ENCODE results near the gene MMP15.
A peak's percentile ranks its signal among the peaks of the same experiment; 100 is the strongest.

MMP15 gene

DNA sequence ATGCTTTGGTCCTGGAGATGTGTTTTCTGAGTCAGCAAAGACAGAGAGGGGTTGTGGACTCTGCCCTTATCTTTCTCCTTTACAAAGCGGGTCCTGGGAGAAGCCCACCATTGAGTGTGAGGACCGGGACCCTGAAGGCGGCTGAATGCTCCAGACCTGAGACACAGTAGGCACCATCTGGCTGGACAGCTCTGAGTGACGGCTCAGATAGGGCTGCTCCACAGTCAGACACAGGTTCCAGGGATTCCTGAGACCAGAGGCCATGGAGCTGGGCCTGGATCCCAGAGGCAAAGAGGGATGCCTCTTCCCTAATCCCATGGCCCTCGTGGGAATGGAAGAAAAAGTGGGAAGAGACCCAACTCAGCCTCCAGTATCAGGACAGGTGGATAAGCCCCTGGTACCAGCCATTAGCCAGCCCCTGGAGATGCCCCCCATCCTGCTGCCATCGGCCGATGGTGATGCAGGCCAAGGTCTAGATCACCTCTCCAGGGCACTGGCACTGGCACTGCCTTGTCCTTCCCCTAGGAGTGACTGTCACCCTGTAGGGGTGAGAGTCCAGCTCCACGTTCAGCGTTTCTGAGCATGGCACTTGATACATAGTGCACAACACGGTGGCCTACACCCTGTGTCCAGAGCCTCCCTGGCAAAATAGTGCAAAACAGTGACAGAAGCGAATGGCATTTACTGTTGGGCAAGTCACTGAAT is 4.7 kb downstream of the MMP15 start:
- H3K27me3 ChIP-seq (ENCODE audit: control insufficient read depth in 1 of 2, insufficient read depth in 1 of 2, low read length in 2 of 2): peaks cover 19 to 50% of the 10 kb centered on the region in 2 experiments
- no peak overlapping the region for H2AFZ ChIP-seq (ENCODE audit: low read depth, low read length)
- peak overlapping the region in 1 of 2 experiments; percentile 59 for H2BK12ac ChIP-seq (ENCODE audit: low read length in 2 of 2)
- H2BK5ac ChIP-seq (ENCODE audit: low read depth, low read length, poor library complexity, severe bottlenecking): no peak overlapping the region
- H2BK15ac ChIP-seq (ENCODE audit: low read depth, poor library complexity, severe bottlenecking): no peak overlapping the region
- no peak overlapping the region for H3K27ac ChIP-seq (ENCODE audit: low read length, poor library complexity, severe bottlenecking)
- peaks cover 0 to 11% of the 10 kb centered on the region in 2 experiments for H3K36me3 ChIP-seq (ENCODE audit: control insufficient read depth in 1 of 2, insufficient read depth in 2 of 2, low read depth in 1 of 2, low read length in 2 of 2)
- no peak overlapping the region for H3K14ac ChIP-seq (ENCODE audit: low read length in 2 of 2)
- H3K4me1 ChIP-seq (ENCODE audit: control insufficient read depth, insufficient read depth, low read depth, low read length): peaks cover 40% of the 10 kb centered on the region
- H3K4me3 ChIP-seq (ENCODE audit: insufficient read depth in 1 of 2, low read depth in 1 of 2, low read length in 2 of 2): no peak overlapping the region
- peaks cover 13% of the 10 kb centered on the region for H3K79me1 ChIP-seq (replicated peaks; ENCODE audit: low read length, poor library complexity, severe bottlenecking)
- no peak overlapping the region for H2BK120ac ChIP-seq (ENCODE audit: low read depth, low read length)
- H3K4me2 ChIP-seq (ENCODE audit: low read length, poor library complexity, severe bottlenecking): no peak overlapping the region
- no peak overlapping the region for H3K4ac ChIP-seq (ENCODE audit: low read depth in 1 of 2, low read length in 2 of 2)
- H3K9ac ChIP-seq (ENCODE audit: low read length): no peak overlapping the region
- H4K8ac ChIP-seq (ENCODE audit: low read length): no peak overlapping the region
- no peak overlapping the region for H3K18ac ChIP-seq (ENCODE audit: low read depth in 1 of 2, low read length in 2 of 2)
- H3K23ac ChIP-seq (ENCODE audit: low read length in 2 of 2): no peak overlapping the region
- no peak for DNase-seq
- WGBS: 87% methylated on average over 11 of the region's 11 CpGs
- no peaks in the 10 kb centered on the region for H3K9me3 ChIP-seq (ENCODE audit: control insufficient read depth, low read length)
- H2AK5ac ChIP-seq (ENCODE audit: low read length, severe bottlenecking): no peak overlapping the region
- H4K91ac ChIP-seq (ENCODE audit: low read length): no peak overlapping the region

- Histone ChIP-seq H4K91ac (ENCODE audit: low read length) (no peak overlapping the region), H3K9me3 (ENCODE audit: control insufficient read depth, low read length) (no peaks in the 10 kb centered on the region), H3K23ac (ENCODE audit: low read length in 2 of 2) (no peak overlapping the region), H3K14ac (ENCODE audit: low read length in 2 of 2) (no peak overlapping the region), H2BK5ac (ENCODE audit: low read depth, low read length, poor library complexity, severe bottlenecking) (no peak overlapping the region), H3K27ac (ENCODE audit: low read length, poor library complexity, severe bottlenecking) (no peak overlapping the region), H4K8ac (ENCODE audit: low read length) (no peak overlapping the region), H2BK15ac (ENCODE audit: low read depth, poor library complexity, severe bottlenecking) (peak overlapping the region; percentile 36), H3K4me3 (ENCODE audit: insufficient read depth in 1 of 2, low read depth in 1 of 2, low read length in 2 of 2) (no peak overlapping the region), H3K4ac (ENCODE audit: low read depth in 1 of 2, low read length in 2 of 2) (no peak overlapping the region), H2BK120ac (ENCODE audit: low read depth, low read length) (no peak overlapping the region), H3K27me3 (ENCODE audit: control insufficient read depth in 1 of 2, insufficient read depth in 1 of 2, low read length in 2 of 2) (peaks cover 19 to 55% of the 10 kb centered on the region in 2 experiments), H3K79me1 (replicated peaks; ENCODE audit: low read length, poor library complexity, severe bottlenecking) (peaks cover 13% of the 10 kb centered on the region), H2AFZ (ENCODE audit: low read depth, low read length) (no peak overlapping the region), H3K4me2 (ENCODE audit: low read length, poor library complexity, severe bottlenecking) (no peak overlapping the region), H2AK5ac (ENCODE audit: low read length, severe bottlenecking) (no peak overlapping the region), H3K36me3 (ENCODE audit: control insufficient read depth in 1 of 2, insufficient read depth in 2 of 2, low read depth in 1 of 2, low read length in 2 of 2) (peaks cover 0 to 11% of the 10 kb centered on the region in 2 experiments), H2BK12ac (ENCODE audit: low read length in 2 of 2) (no peak overlapping the region), H3K9ac (ENCODE audit: low read length) (no peak overlapping the region), H3K18ac (ENCODE audit: low read depth in 1 of 2, low read length in 2 of 2) (no peak overlapping the region), H3K4me1 (ENCODE audit: control insufficient read depth, insufficient read depth, low read depth, low read length) (peaks cover 36% of the 10 kb centered on the region)
- 85% methylated on average over 12 of the region's 14 CpGs for whole genome bisulfite sequencing
- no peak for DNase-seq
Observed at GRCh38 chr16:58031016-58031800, 5.7 kb downstream of the MMP15 start.

DNA sequence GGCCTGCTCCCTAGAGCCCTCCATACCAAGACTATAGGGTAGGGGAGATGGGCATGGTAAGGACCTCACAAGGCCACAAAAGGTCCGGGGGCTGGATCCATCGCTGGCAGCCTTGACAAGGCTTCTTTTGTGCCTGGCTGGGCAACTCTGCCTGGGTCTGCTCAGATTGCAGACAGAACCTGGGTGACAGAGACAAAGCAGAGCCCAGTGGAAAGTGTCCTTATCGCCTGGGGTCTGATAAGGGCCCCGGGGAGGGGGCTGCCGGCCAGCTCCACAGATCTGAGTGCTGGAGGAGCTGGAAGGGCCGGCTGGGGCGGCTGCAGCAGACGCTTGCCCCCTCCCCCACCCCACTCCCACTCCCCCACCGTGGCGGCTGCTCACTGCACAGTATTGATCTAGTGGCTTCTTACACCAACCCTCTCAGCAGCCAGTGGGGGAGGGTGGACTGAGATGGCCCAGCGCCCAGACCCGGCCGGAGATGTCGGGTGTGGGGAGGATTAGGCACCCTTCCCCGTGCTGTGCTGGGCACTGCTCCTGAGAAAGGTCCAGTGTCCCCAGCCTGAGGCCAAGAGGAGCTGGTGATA is 7.2 kb downstream of the MMP15 start:
- Histone ChIP-seq H4K91ac (ENCODE audit: low read length) (no peak overlapping the region), H3K4me2 (ENCODE audit: low read length, poor library complexity, severe bottlenecking) (no peak overlapping the region), H3K27ac (ENCODE audit: low read length, poor library complexity, severe bottlenecking) (no peak overlapping the region), H3K23ac (ENCODE audit: low read length in 2 of 2) (no peak overlapping the region), H2BK120ac (ENCODE audit: low read depth, low read length) (no peak overlapping the region), H3K4me1 (ENCODE audit: control insufficient read depth, insufficient read depth, low read depth, low read length) (peaks cover 20% of the 10 kb centered on the region), H3K9me3 (ENCODE audit: control insufficient read depth, low read length) (no peaks in the 10 kb centered on the region), H2BK15ac (ENCODE audit: low read depth, poor library complexity, severe bottlenecking) (no peak overlapping the region), H2BK12ac (ENCODE audit: low read length in 2 of 2) (peak overlapping the region in 1 of 2 experiments; percentile 22), H2BK5ac (ENCODE audit: low read depth, low read length, poor library complexity, severe bottlenecking) (no peak overlapping the region), H2AFZ (ENCODE audit: low read depth, low read length) (no peak overlapping the region), H3K4ac (ENCODE audit: low read depth in 1 of 2, low read length in 2 of 2) (peak overlapping the region in 1 of 2 experiments; percentile 27), H3K14ac (ENCODE audit: low read length in 2 of 2) (peak overlapping the region in 1 of 2 experiments; percentile 44), H3K36me3 (ENCODE audit: control insufficient read depth in 1 of 2, insufficient read depth in 2 of 2, low read depth in 1 of 2, low read length in 2 of 2) (peaks cover 0 to 21% of the 10 kb centered on the region in 2 experiments), H3K27me3 (ENCODE audit: control insufficient read depth in 1 of 2, insufficient read depth in 1 of 2, low read length in 2 of 2) (peaks cover 9 to 46% of the 10 kb centered on the region in 2 experiments), H4K8ac (ENCODE audit: low read length) (no peak overlapping the region), H3K9ac (ENCODE audit: low read length) (no peak overlapping the region), H2AK5ac (ENCODE audit: low read length, severe bottlenecking) (no peak overlapping the region), H3K79me1 (replicated peaks; ENCODE audit: low read length, poor library complexity, severe bottlenecking) (peaks cover 12% of the 10 kb centered on the region), H3K18ac (ENCODE audit: low read depth in 1 of 2, low read length in 2 of 2) (peak overlapping the region in 1 of 2 experiments; percentile 11), H3K4me3 (ENCODE audit: insufficient read depth in 1 of 2, low read depth in 1 of 2, low read length in 2 of 2) (no peak overlapping the region)
- 16% methylated on average over 12 of the region's 15 CpGs for WGBS
- DNase-seq: no peak

- H3K18ac ChIP-seq (ENCODE audit: low read depth in 1 of 2, low read length in 2 of 2): no peak overlapping the region
- WGBS: 98% methylated on average over 14 of the region's 14 CpGs
- no peak overlapping the region for H4K91ac ChIP-seq (ENCODE audit: low read length)
- H2AK5ac ChIP-seq (ENCODE audit: low read length, severe bottlenecking): no peak overlapping the region
- H2BK12ac ChIP-seq (ENCODE audit: low read length in 2 of 2): no peak overlapping the region
- H3K4ac ChIP-seq (ENCODE audit: low read depth in 1 of 2, low read length in 2 of 2): no peak overlapping the region
- H3K4me3 ChIP-seq (ENCODE audit: insufficient read depth in 1 of 2, low read depth in 1 of 2, low read length in 2 of 2): no peak overlapping the region
- no peak for DNase-seq
- H2AFZ ChIP-seq (ENCODE audit: low read depth, low read length): no peak overlapping the region
- no peak overlapping the region for H3K14ac ChIP-seq (ENCODE audit: low read length in 2 of 2)
- H3K9ac ChIP-seq (ENCODE audit: low read length): no peak overlapping the region
- H3K4me2 ChIP-seq (ENCODE audit: low read length, poor library complexity, severe bottlenecking): no peak overlapping the region
- H3K79me1 ChIP-seq (replicated peaks; ENCODE audit: low read length, poor library complexity, severe bottlenecking): peaks cover 5% of the 10 kb centered on the region
- H3K9me3 ChIP-seq (ENCODE audit: control insufficient read depth, low read length): no peaks in the 10 kb centered on the region
- H3K36me3 ChIP-seq (ENCODE audit: control insufficient read depth in 1 of 2, insufficient read depth in 2 of 2, low read depth in 1 of 2, low read length in 2 of 2): peaks cover 0 to 21% of the 10 kb centered on the region in 2 experiments
- H2BK5ac ChIP-seq (ENCODE audit: low read depth, low read length, poor library complexity, severe bottlenecking): no peak overlapping the region
- no peak overlapping the region for H4K8ac ChIP-seq (ENCODE audit: low read length)
- no peak overlapping the region for H2BK15ac ChIP-seq (ENCODE audit: low read depth, poor library complexity, severe bottlenecking)
- H2BK120ac ChIP-seq (ENCODE audit: low read depth, low read length): no peak overlapping the region
- no peak overlapping the region for H3K27ac ChIP-seq (ENCODE audit: low read length, poor library complexity, severe bottlenecking)
- H3K4me1 ChIP-seq (ENCODE audit: control insufficient read depth, insufficient read depth, low read depth, low read length): peaks cover 10% of the 10 kb centered on the region
- peaks cover 4 to 37% of the 10 kb centered on the region in 2 experiments for H3K27me3 ChIP-seq (ENCODE audit: control insufficient read depth in 1 of 2, insufficient read depth in 1 of 2, low read length in 2 of 2)
- H3K23ac ChIP-seq (ENCODE audit: low read length in 2 of 2): no peak overlapping the region
Observed at GRCh38 chr16:58034128-58034685, 8.7 kb downstream of the MMP15 start.

Data from mesenchymal stem cell (in vitro differentiated cells and primary cell).